HepG2 (cell line): ENCODE results near the gene ANKRD44. TPM values are rescaled to one million over a fixed set of nuclear protein-coding genes. Genes with fewer than 3 reads are reported as not detected.

Experiments used
- ATAC-seq: fragments of 200-7000 bp; cut with Tn5 transposase; 3 replicates; pipeline ENCODE4 v1.9.1; 2020; ENCODE audit warnings: mild to moderate bottlenecking, moderate library complexity
- BruUV-seq: library from RNA; stranded (reverse); fragments of 400-500 nt; replicated peaks from 2 replicates; lab custom pipeline; 2021; lab: Mats Ljungman, UMichigan
- CTCF ChIA-PET: fragments of 300-600 bp; formaldehyde crosslinking; extraction: SDS; loops from one replicate; lab custom pipeline; 2021; ENCODE audit warnings: low total read pairs, inconsistent platforms, low intra/inter-chr PET ratio; lab: Yijun Ruan, JAX
- POLR2A ChIA-PET: fragments of 350-600 bp; sonication (Branson Sonifier 250); formaldehyde crosslinking; loops from one replicate; lab custom pipeline; 2020; ENCODE audit warnings: antibody characterized with exemption, inconsistent platforms; lab: Yijun Ruan, JAX
- DNase-seq: peaks from one replicate; pipeline ENCODE4 v3.0.0-alpha.2; 2015; ENCODE audit warnings: low spot score
- FAIRE-seq: peaks from 3 replicates; lab custom pipeline; 2011; peaks lifted over from hg19 to GRCh38; lab: Jason Lieb, UNC
- H2AFZ ChIP-seq: one replicate; pipeline ENCODE4 v1.6.1; 2011; ENCODE audit warnings: low read length, inconsistent platforms
- H3K27ac ChIP-seq: fragments of 300-600 bp; 3 replicates; pipeline ENCODE4 v1.8.0; 2011; ENCODE audit warnings: mixed run types, mild to moderate bottlenecking, mixed read lengths, low read length, inconsistent platforms; ENCODE audit not compliant: insufficient read depth; ENCODE audit errors: extremely low read length
- H3K27me3 ChIP-seq, 2 experiments: fragments of 200-600 bp in 1 of 2; 2 replicates in 1 of 2; 3 replicates in 1 of 2; pipeline versions ENCODE4 v1.6.0 to v1.8.0; 2011; ENCODE audit warnings: low read length in 2 of 2, mild to moderate bottlenecking in 2 of 2, moderate library complexity in 2 of 2, inconsistent platforms in 1 of 2; ENCODE audit not compliant: insufficient read depth in 2 of 2, control insufficient read depth in 1 of 2
- H3K36me3 ChIP-seq, 2 experiments: fragments of 200-600 bp in 1 of 2; replicated peaks in 1 of 2; 2 replicates in 1 of 2; 3 replicates in 1 of 2; pipeline versions ENCODE4 v1.5.1 to v1.8.0; 2011; ENCODE audit warnings: low read length in 2 of 2, inconsistent platforms in 1 of 2; ENCODE audit not compliant: insufficient read depth in 2 of 2, control insufficient read depth in 1 of 2
- H3K4me1 ChIP-seq: 2 replicates; pipeline ENCODE4 v1.5.1; 2012; ENCODE audit warnings: low read length, inconsistent platforms; ENCODE audit not compliant: insufficient read depth
- H3K4me2 ChIP-seq: 2 replicates; pipeline ENCODE4 v1.6.0; 2011; ENCODE audit warnings: low read depth, low read length, inconsistent platforms
- H3K4me3 ChIP-seq, 3 experiments: fragments of 200-600 bp in 1 of 3; sonication (generic), shearing (Covaris generic) in 1 of 3; replicated peaks in 1 of 3; 2 replicates each; pipeline ENCODE4 v1.5.1; 2011 to 2016; ENCODE audit warnings: low read length in 3 of 3, inconsistent platforms in 2 of 3, low read depth in 2 of 3, mild to moderate bottlenecking in 2 of 3, control low read depth in 1 of 3, mixed read lengths in 1 of 3; ENCODE audit not compliant: insufficient read depth in 1 of 3
- H3K79me2 ChIP-seq: one replicate; pipeline ENCODE4 v1.6.1; 2011; ENCODE audit warnings: low read length, inconsistent platforms; ENCODE audit not compliant: insufficient read depth
- H3K9ac ChIP-seq: 2 replicates; pipeline ENCODE4 v1.6.0; 2011; ENCODE audit warnings: mild to moderate bottlenecking, low read depth, low read length, inconsistent platforms; ENCODE audit not compliant: insufficient read depth
- H3K9me3 ChIP-seq: 2 replicates; pipeline ENCODE4 v1.5.1; 2012; ENCODE audit warnings: mild to moderate bottlenecking, low read length
- H4K20me1 ChIP-seq: 2 replicates; pipeline ENCODE4 v1.6.0; 2011; ENCODE audit warnings: inconsistent platforms, mild to moderate bottlenecking, low read length, moderate library complexity; ENCODE audit not compliant: insufficient read depth
- CENPT ChIP-seq: sonication (generic); formaldehyde crosslinking; IDR thresholded peaks from 2 replicates; pipeline ENCODE4 v1.8.0; 2022; ENCODE audit warnings: low read depth, mild to moderate bottlenecking, moderate library complexity, missing genetic modification reagents
- NFYC ChIP-seq: IDR thresholded peaks from 2 replicates; pipeline ENCODE4 v1.6.1; 2016; ENCODE audit warnings: missing genetic modification reagents, missing compliant biosample characterization
- NPAS2 ChIP-seq: sonication (generic); formaldehyde crosslinking; IDR thresholded peaks from 2 replicates; pipeline ENCODE4 v1.8.0; 2022; ENCODE audit warnings: mild to moderate bottlenecking, missing genetic modification reagents, borderline replicate concordance
- PAF1 ChIP-seq: IDR thresholded peaks from 2 replicates; pipeline ENCODE4 v1.6.1; 2016; ENCODE audit warnings: missing genetic modification reagents, missing compliant biosample characterization
- PHB2 ChIP-seq: fragments of 450-650 bp; IDR thresholded peaks from 2 replicates; pipeline ENCODE4 v1.6.1; 2018; ENCODE audit not compliant: partially characterized antibody
- ZBTB20 ChIP-seq: sonication (generic); formaldehyde crosslinking; IDR thresholded peaks from 2 replicates; pipeline ENCODE4 v1.8.1; 2023; ENCODE audit warnings: missing genetic modification reagents, low read depth, mild to moderate bottlenecking, borderline replicate concordance
- ZC3H13 ChIP-seq: sonication (generic); formaldehyde crosslinking; IDR thresholded peaks from 2 replicates; pipeline ENCODE4 v1.8.1; 2023; ENCODE audit warnings: mild to moderate bottlenecking, missing genetic modification reagents, moderate library complexity
- ZNF224 ChIP-seq: sonication (generic); formaldehyde crosslinking; IDR thresholded peaks from 2 replicates; pipeline ENCODE4 v1.5.0; 2020; ENCODE audit warnings: mild to moderate bottlenecking, missing genetic modification reagents
- ZNF232 ChIP-seq: sonication (generic); formaldehyde crosslinking; IDR thresholded peaks from 2 replicates; pipeline ENCODE4 v1.4.0; 2020; ENCODE audit warnings: missing genetic modification reagents, borderline replicate concordance
- ZNF441 ChIP-seq: sonication (generic); formaldehyde crosslinking; IDR thresholded peaks from 2 replicates; pipeline ENCODE4 v1.7.0; 2021; ENCODE audit warnings: missing genetic modification reagents, borderline replicate concordance
- ZNF530 ChIP-seq: sonication (generic); formaldehyde crosslinking; IDR thresholded peaks from 2 replicates; pipeline ENCODE4 v1.5.0; 2020; ENCODE audit warnings: low read depth, mild to moderate bottlenecking, missing genetic modification reagents
- ZNF670 ChIP-seq: sonication (generic); formaldehyde crosslinking; IDR thresholded peaks from 2 replicates; pipeline ENCODE4 v1.8.0; 2022; ENCODE audit warnings: mild to moderate bottlenecking, missing genetic modification reagents, borderline replicate concordance
- WGBS: methylation state at CpG from one replicate; pipeline ENCODE4 v1.1.6; 2017; ENCODE audit warnings: low lambda C conversion rate; 5-methylcytosine and 5-hydroxymethylcytosine counted together
- in situ Hi-C: cut with HindIII; loops from 2 replicates; pipeline ENCODE4 v1.10.0; 2017; ENCODE audit warnings: low pct_unique_long_range_greater_than_20kb; ENCODE audit not compliant: extremely low pct_ligation_motif_present
- intact Hi-C: fragments of 100-400 bp; cut with micrococcal nuclease; formaldehyde crosslinking; loops from one replicate; pipeline ENCODE4 v1.10.0; 2022; ENCODE audit not compliant: unreplicated experiment
- polyA plus RNA-seq, 8 experiments: library from polyadenylated mRNA; depleted of rRNA in 3 of 8; stranded (reverse) in 7 of 8; unstranded in 1 of 8; fragments of >200 nt; fragmentation: Illumina TruSeq in 4 of 8; extraction: Trizol in 4 of 8; gene quantifications; 2 replicates each; pipeline versions ENCODE4 v1.2.1 to v1.2.3, GENCODE V29; 2011 to 2016; ENCODE audit warnings: low read depth in 4 of 8, missing spikeins in 1 of 8, mixed read lengths in 1 of 8; ENCODE audit not compliant: insufficient read depth in 1 of 8
- total RNA-seq, 5 experiments: library from RNA; depleted of rRNA; stranded (reverse); fragments of >200 nt; fragmentation: Illumina TruSeq; extraction: Trizol; gene quantifications; 2 replicates each; pipeline ENCODE4 v1.2.3, GENCODE V29; 2016; ENCODE audit warnings: low read depth in 1 of 5
- TF ChIP-seq, protein P1 (sequence below): sonication (generic); formaldehyde crosslinking; IDR thresholded peaks from 2 replicates; pipeline ENCODE4 v1.4.0; 2020; ENCODE audit warnings: missing genetic modification reagents, low read depth, mild to moderate bottlenecking, borderline replicate concordance
- TF ChIP-seq, protein P2 (sequence below): fragments of 450-650 bp; IDR thresholded peaks from 2 replicates; pipeline ENCODE4 v1.6.1; 2017; ENCODE audit warnings: mild to moderate bottlenecking
- TF ChIP-seq, protein P3 (sequence below): IDR thresholded peaks from 2 replicates; pipeline ENCODE4 v1.6.1; 2012; ENCODE audit warnings: low read depth, low read length, improper control_type of control experiment
- TF ChIP-seq, protein P4 (sequence below): sonication (generic); formaldehyde crosslinking; IDR thresholded peaks from 2 replicates; pipeline ENCODE4 v1.4.0; 2020; ENCODE audit warnings: mild to moderate bottlenecking, low read depth, missing genetic modification reagents

Gene ANKRD44
- total and polyA plus RNA-seq, 2 of the 13 experiments (the other 11 are each of a cell fraction or from before 2014, with no cell fraction given) = 0.04 to 0.11 TPM

DNA sequence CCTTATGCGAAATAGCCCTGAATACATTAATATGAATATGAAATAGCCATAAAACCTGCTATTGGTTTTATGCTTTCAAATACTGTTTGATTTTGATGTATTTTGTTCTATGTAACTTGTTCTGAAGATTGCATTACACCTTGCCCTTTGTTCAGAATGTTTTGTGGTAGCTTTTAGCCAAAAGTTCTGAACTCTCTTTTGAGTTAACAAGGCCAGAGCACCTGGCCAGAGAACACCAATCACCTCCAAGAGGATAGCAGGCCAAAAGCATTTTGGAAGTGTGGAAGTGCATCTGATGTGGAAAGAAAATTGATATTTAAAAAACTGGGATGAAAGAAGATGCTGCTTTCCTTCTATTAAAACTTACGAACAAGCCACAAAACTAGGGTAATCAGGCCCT lies 297.5 kb downstream of the ANKRD44 start:
- POLR2A ChIA-PET = no interaction called here
- Histone ChIP-seq H3K9me3 (no peaks in the 10 kb centered on the region), H3K4me3 (no peak overlapping the region), H3K9ac (no peak overlapping the region), H3K27me3 (peaks cover 0 to 11% of the 10 kb centered on the region in 2 experiments; a peak in 2 of 5 replicates), H2AFZ (no peak overlapping the region), H3K4me1 (no peaks in the 10 kb centered on the region), H3K27ac (no peak overlapping the region), H4K20me1 (no peaks in the 10 kb centered on the region), H3K36me3 (no peaks in the 10 kb centered on the region), H3K4me2 (no peak overlapping the region), H3K79me2 (no peaks in the 10 kb centered on the region)
- intact Hi-C loops (loop anchor here (5.0 to 10.0 kb wide), 3 partner anchors 86 to 762 kb away; partner anchors contain the start of gene PGAP1), in situ Hi-C loops (loop anchor here (10.0 kb wide), 1 partner anchor 152 kb away; no protein-coding TSS in a partner anchor)
- CTCF ChIA-PET = interaction anchor here (1.6 to 2.1 kb wide), 2 partner anchors 156 to 365 kb away, joined by 5 to 17 read pairs; no protein-coding TSS in a partner anchor
- FAIRE-seq (no peak), DNase-seq (no peak), ATAC-seq (no peak)
- no TSS peak for BruUV-seq
- WGBS = 10% methylated on average over 2 of the region's 2 CpGs
- TF ChIP-seq, protein P1, sequence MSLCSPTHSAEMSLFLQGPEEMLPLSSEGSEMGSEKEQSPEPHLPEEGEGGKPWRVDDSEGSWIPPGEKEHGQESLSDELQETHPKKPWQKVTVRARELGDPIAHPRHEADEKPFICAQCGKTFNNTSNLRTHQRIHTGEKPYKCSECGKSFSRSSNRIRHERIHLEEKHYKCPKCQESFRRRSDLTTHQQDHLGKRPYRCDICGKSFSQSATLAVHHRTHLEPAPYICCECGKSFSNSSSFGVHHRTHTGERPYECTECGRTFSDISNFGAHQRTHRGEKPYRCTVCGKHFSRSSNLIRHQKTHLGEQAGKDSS (CRISPR knock-in tag) = no peak
- TF ChIP-seq ZNF670 (CRISPR knock-in tag) (no peak), ZNF530 (CRISPR knock-in tag) (no peak), ZNF224 (CRISPR knock-in tag) (no peak), ZC3H13 (CRISPR knock-in tag) (no peak), ZNF441 (CRISPR knock-in tag) (no peak), NPAS2 (CRISPR knock-in tag) (no peak), PAF1 (CRISPR knock-in tag) (no peak), PHB2 (no peak), ZBTB20 (CRISPR knock-in tag) (no peak), CENPT (CRISPR knock-in tag) (no peak), NFYC (CRISPR knock-in tag) (no peak), ZNF232 (no peak)
- TF ChIP-seq, protein P2, sequence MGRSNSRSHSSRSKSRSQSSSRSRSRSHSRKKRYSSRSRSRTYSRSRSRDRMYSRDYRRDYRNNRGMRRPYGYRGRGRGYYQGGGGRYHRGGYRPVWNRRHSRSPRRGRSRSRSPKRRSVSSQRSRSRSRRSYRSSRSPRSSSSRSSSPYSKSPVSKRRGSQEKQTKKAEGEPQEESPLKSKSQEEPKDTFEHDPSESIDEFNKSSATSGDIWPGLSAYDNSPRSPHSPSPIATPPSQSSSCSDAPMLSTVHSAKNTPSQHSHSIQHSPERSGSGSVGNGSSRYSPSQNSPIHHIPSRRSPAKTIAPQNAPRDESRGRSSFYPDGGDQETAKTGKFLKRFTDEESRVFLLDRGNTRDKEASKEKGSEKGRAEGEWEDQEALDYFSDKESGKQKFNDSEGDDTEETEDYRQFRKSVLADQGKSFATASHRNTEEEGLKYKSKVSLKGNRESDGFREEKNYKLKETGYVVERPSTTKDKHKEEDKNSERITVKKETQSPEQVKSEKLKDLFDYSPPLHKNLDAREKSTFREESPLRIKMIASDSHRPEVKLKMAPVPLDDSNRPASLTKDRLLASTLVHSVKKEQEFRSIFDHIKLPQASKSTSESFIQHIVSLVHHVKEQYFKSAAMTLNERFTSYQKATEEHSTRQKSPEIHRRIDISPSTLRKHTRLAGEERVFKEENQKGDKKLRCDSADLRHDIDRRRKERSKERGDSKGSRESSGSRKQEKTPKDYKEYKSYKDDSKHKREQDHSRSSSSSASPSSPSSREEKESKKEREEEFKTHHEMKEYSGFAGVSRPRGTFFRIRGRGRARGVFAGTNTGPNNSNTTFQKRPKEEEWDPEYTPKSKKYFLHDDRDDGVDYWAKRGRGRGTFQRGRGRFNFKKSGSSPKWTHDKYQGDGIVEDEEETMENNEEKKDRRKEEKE = no peak
- TF ChIP-seq, protein P3, sequence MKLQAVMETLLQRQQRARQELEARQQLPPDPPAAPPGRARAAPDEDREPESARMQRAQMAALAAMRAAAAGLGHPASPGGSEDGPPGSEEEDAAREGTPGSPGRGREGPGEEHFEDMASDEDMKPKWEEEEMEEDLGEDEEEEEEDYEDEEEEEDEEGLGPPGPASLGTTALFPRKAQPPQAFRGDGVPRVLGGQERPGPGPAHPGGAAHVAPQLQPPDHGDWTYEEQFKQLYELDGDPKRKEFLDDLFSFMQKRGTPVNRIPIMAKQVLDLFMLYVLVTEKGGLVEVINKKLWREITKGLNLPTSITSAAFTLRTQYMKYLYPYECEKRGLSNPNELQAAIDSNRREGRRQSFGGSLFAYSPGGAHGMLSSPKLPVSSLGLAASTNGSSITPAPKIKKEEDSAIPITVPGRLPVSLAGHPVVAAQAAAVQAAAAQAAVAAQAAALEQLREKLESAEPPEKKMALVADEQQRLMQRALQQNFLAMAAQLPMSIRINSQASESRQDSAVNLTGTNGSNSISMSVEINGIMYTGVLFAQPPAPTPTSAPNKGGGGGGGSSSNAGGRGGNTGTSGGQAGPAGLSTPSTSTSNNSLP = no peak
- TF ChIP-seq, protein P4, sequence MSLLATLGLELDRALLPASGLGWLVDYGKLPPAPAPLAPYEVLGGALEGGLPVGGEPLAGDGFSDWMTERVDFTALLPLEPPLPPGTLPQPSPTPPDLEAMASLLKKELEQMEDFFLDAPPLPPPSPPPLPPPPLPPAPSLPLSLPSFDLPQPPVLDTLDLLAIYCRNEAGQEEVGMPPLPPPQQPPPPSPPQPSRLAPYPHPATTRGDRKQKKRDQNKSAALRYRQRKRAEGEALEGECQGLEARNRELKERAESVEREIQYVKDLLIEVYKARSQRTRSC (CRISPR knock-in tag) = no peak
